Naive B cell (primary cell): Measurements from ENCODE around the gene PPP6R3. TPM values are rescaled to one million over a fixed set of nuclear protein-coding genes. Genes with fewer than 3 reads are reported as not detected.
"Not testable (repeated sequence)": the region's sequence is repeated elsewhere in the genome, so short reads cannot be mapped to it uniquely, and the experiment has no call there.

ENCODE experiments used
- ATAC-seq, 2 donors: fragments of 150-1000 bp; cut with Tn5 transposase; 2 replicates each; pipeline ENCODE4 v1.10.0; 2021; ENCODE audit warnings: low read depth in 2 of 2, mild to moderate bottlenecking in 2 of 2, moderate library complexity in 2 of 2
- DNase-seq: peaks from one replicate; pipeline ENCODE4 v3.0.0; 2022
- H3K27ac Mint-ChIP-seq, 6 donors: one replicate each; pipeline ENCODE4 v1.8.0; 2020 to 2022; ENCODE audit warnings: mild to moderate bottlenecking in 6 of 6, mixed read lengths in 6 of 6, moderate library complexity in 5 of 6, inconsistent platforms in 2 of 6
- H3K27me3 Mint-ChIP-seq, 3 donors: one replicate each; pipeline ENCODE4 v1.8.0; 2021 to 2022; ENCODE audit warnings: mixed read lengths in 3 of 3, mild to moderate bottlenecking in 1 of 3
- H3K36me3 Mint-ChIP-seq, 2 donors: one replicate each; pipeline ENCODE4 v1.8.0; 2020 to 2022; ENCODE audit warnings: mixed read lengths in 2 of 2, inconsistent platforms in 1 of 2, mild to moderate bottlenecking in 1 of 2
- H3K4me1 Mint-ChIP-seq, 3 donors: one replicate each; pipeline ENCODE4 v1.8.0; 2020 to 2022; ENCODE audit warnings: mixed read lengths in 3 of 3, inconsistent platforms in 1 of 3, mild to moderate bottlenecking in 1 of 3, moderate library complexity in 1 of 3
- H3K4me3 Mint-ChIP-seq, 8 donors: one replicate each; pipeline ENCODE4 v1.8.0; 2020 to 2022; ENCODE audit warnings: mild to moderate bottlenecking in 8 of 8, mixed read lengths in 8 of 8, moderate library complexity in 8 of 8, inconsistent platforms in 2 of 8
- H3K9me3 Mint-ChIP-seq, 7 donors: one replicate each; pipeline ENCODE4 v1.8.0; 2020 to 2022; ENCODE audit warnings: mixed read lengths in 7 of 7, mild to moderate bottlenecking in 5 of 7, inconsistent platforms in 2 of 7, moderate library complexity in 1 of 7
- polyA plus RNA-seq, 6 donors: library from polyadenylated mRNA; unstranded; fragments of 300-500 nt; fragmentation: Illumina TruSeq; gene quantifications; one replicate each; pipeline ENCODE4 v1.2.3, GENCODE V29; 2021; ENCODE audit warnings: low read depth in 6 of 6

The PPP6R3 gene
- polyA plus RNA-seq, 6 donors from 2014 or later, result 32.0 to 71.1 (median 53.4) TPM

DNA sequence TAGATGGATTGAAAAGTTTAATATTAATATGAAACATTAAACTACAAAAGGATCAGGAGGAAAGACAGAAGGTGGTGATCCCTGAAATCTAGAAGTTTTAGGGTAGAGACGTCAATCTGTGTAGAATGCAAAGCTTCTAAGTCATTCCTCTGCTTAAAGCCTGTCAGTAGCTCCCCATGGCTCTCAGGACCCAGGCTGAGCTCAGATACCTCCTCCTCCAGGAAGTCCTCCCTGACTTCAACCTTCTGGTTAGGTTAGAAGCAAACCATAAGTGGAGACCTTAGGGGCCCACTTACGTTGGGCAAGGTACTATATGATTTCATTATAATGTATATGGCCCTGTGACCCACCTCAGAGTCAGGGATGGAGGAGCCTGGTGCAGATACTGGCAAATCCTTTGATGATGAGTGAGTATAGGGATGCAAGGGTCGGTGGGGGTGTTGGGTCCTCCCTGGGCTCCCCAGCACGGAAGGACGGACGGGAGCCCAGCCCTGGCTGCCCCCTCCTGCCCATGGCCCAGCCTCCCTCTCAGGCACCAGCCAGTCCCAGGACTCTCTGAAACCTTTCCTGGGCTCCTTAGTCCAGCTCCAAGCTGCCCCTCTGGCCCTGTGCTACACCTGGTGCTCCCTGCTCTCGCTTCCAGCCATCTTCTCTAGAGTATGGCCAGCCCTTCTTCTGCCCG, 3.2 kb upstream of the PPP6R3 start:
- H3K27me3 Mint-ChIP-seq, result no peaks in the 10 kb centered on the region
- H3K9me3 Mint-ChIP-seq, result no peaks in the 10 kb centered on the region
- H3K4me3 Mint-ChIP-seq, result peak overlapping the region in 1 of 8 donors; percentile 75
- H3K27ac Mint-ChIP-seq, result no peak overlapping the region
- ATAC-seq, result no peak
- DNase-seq, result no peak
- H3K4me1 Mint-ChIP-seq, result peaks cover 9 to 16% (median 11%) of the 10 kb centered on the region in 3 donors
- H3K36me3 Mint-ChIP-seq, result no peaks in the 10 kb centered on the region

DNA sequence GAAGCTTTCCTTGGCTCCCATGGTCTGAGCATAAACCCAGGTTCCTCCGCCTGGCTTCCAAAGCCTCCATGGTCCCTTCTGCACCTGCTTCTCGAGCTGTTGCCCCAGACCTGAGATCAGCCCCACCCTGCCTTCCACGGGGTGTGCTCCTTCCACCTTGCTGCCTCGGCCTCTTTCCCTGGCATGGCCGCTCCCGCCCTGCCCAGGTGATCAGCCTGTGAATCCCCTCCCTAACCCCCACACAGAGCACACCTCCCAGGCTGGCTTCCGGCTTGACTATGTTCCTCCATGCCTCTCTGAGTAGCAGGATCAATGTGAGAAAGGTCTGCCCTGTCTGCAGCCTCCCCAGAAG, 2.7 kb upstream of the PPP6R3 start:
- H3K36me3 Mint-ChIP-seq, result no peaks in the 10 kb centered on the region
- DNase-seq (no peak), ATAC-seq (no peak)
- H3K27ac Mint-ChIP-seq, result peak overlapping the region in 1 of 6 donors; percentile 15
- peak overlapping the region in 3 of 8 donors; percentile 15 to 75 (median 61) for H3K4me3 Mint-ChIP-seq
- no peaks in the 10 kb centered on the region for H3K9me3 Mint-ChIP-seq
- peaks cover 14 to 21% (median 16%) of the 10 kb centered on the region in 3 donors for H3K4me1 Mint-ChIP-seq
- H3K27me3 Mint-ChIP-seq, result no peaks in the 10 kb centered on the region

- Mint-ChIP-seq H3K4me1 (peaks cover 16 to 26% (median 18%) of the 10 kb centered on the region in 3 donors), H3K4me3 (peak overlapping the region in 5 of 8 donors; percentile 15 to 75 (median 29))
- not testable (repeated sequence) for ATAC-seq, DNase-seq, H3K9me3 Mint-ChIP-seq, H3K27ac Mint-ChIP-seq, H3K27me3 Mint-ChIP-seq, H3K36me3 Mint-ChIP-seq
Observed at GRCh38 chr11:68458340-68458739, 2.2 kb upstream of the PPP6R3 start.

DNA sequence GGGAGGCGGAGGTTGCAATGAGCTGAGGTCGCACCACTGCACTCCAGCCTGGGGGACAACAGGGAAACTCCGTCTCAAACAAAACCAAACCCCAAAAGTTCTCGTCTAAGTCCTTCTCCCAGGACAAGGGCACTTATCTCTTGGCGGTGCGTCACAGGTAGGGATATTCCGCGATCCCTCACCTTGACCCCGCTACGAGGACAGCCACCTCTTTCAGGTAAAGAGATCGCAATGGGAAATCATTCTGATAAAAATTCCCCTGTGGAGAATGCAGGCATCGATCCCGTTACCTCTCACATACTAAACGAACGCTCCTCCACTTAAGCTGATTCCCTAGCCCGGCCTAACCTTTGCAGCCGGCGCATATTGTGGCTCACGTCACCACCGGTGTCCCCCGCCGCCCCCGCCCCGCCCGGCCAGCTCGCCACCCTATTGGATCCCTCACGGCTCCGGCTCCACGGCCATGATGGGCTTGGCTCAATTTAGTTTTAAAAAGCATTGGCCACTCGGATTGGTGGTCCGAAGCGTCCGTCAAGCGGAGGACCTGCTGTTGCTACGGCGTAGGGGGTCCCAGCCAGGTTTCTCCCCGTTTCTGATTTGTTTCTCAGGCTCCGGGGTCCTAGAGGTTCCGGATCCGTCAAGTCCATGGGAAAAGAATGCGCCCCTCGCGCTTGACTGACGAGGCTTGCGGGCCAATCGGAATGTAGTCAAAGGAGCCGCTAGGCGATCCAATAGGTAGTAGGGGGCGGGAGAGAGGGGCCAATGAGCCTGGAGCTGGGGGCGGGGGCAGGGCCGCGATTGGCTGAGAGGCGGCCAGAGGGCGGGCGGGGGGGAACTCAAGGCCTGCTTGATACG, 439 bp upstream of the PPP6R3 start:
- H3K27ac Mint-ChIP-seq, result peak overlapping the region; percentile 97 to 99 (median 98)
- H3K27me3 Mint-ChIP-seq, result no peaks in the 10 kb centered on the region
- no peaks in the 10 kb centered on the region for H3K36me3 Mint-ChIP-seq
- DNase-seq, result peak; percentile 94
- peak; percentile 87 to 88 for ATAC-seq
- peaks cover 23 to 43% (median 34%) of the 10 kb centered on the region in 3 donors for H3K4me1 Mint-ChIP-seq
- H3K4me3 Mint-ChIP-seq, result peak overlapping the region; percentile 90 to 99 (median 97)
- H3K9me3 Mint-ChIP-seq, result no peaks in the 10 kb centered on the region

GRCh38 chr11:68461575-68461917, 994 bp downstream of the PPP6R3 start:
- DNase-seq, result no peak
- no peak for ATAC-seq
- H3K9me3 Mint-ChIP-seq, result no peaks in the 10 kb centered on the region
- peaks cover 35 to 54% (median 46%) of the 10 kb centered on the region in 3 donors for H3K4me1 Mint-ChIP-seq
- H3K27me3 Mint-ChIP-seq, result no peaks in the 10 kb centered on the region
- H3K36me3 Mint-ChIP-seq, result no peaks in the 10 kb centered on the region
- H3K4me3 Mint-ChIP-seq, result peak overlapping the region; percentile 88 to 98 (median 94)
- H3K27ac Mint-ChIP-seq, result peak overlapping the region; percentile 56 to 97 (median 91)

- H3K27ac Mint-ChIP-seq, result peak overlapping the region in 3 of 6 donors; percentile 35 to 87 (median 79)
- ATAC-seq (no peak), DNase-seq (no peak)
- H3K4me3 Mint-ChIP-seq, result peak overlapping the region; percentile 25 to 90 (median 59)
- H3K4me1 Mint-ChIP-seq, result peaks cover 50 to 76% (median 66%) of the 10 kb centered on the region in 3 donors
- H3K36me3 Mint-ChIP-seq, result peaks cover 0 to 5% of the 10 kb centered on the region in 2 donors
- H3K9me3 Mint-ChIP-seq, result no peaks in the 10 kb centered on the region
- H3K27me3 Mint-ChIP-seq, result no peaks in the 10 kb centered on the region
Observed at GRCh38 chr11:68463714-68464113, 3.2 kb downstream of the PPP6R3 start.

DNA sequence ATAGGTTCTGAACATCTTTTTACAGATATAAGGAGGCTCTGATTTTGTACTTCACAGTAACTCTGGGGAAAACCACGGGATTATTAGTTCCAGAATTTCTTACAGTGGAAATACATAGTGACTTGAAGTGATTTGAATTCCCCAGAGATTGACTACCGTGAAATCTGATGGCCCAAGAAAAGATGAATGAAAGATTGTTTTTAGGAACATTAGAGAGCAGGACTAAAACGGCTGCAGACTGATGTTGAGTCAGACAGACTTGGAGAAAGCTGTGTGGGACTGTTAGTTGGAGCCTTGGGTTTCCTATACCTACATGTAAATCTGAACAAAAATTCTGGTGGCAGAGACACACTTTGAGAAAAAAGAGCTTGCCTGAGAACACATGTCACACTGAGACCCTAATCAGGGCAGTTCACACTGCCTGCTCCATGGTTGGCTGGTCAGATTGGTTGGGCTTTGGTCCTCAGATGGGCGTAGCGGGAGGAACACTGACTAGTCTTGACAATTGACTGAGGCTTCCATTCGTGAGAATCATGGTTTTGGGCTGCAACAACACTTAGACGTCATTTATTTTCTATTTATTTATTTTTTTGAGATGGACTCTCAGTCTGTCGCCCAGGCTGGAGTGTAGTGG, 6.8 kb downstream of the PPP6R3 start:
- Mint-ChIP-seq H3K4me1 (peaks cover 74 to 96% (median 94%) of the 10 kb centered on the region in 3 donors), H3K27me3 (no peaks in the 10 kb centered on the region), H3K4me3 (peak overlapping the region; percentile 25 to 81 (median 50)), H3K36me3 (peaks cover 0 to 5% of the 10 kb centered on the region in 2 donors), H3K27ac (peak overlapping the region in 5 of 6 donors; percentile 30 to 89 (median 45)), H3K9me3 (no peaks in the 10 kb centered on the region)
- DNase-seq (no peak), ATAC-seq (no peak)

DNA sequence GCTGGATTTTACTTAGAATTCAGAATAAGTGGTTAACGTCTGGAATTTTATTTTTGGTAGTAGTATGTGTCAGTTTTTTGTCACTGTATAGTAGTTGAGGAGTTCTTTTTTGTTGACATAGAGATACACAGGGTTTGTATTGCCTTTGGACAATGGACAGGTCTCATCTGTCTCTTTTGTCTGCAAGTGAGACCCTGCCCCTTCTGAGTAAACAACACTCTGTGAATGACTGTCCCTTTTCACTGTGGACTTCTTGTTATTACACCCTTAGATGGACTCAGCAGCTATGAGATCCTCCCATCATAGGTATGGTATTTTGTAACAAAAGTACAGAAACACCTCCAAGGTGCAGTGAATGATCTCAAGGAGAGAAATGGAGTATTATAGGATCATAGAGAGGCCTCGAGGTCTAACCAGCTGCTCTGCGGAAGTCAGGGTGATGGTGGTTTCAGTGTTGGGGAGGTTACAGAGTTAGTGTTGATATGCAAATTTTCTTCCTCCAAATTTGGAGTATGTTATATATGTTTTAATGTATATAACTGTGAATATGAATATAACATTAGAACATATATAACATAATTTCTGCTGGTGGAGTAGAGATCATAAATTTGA, 7.8 kb downstream of the PPP6R3 start:
- DNase-seq (no peak), ATAC-seq (peak; percentile 66 to 69)
- H3K9me3 Mint-ChIP-seq, result no peaks in the 10 kb centered on the region
- no peaks in the 10 kb centered on the region for H3K27me3 Mint-ChIP-seq
- peaks cover 0 to 6% of the 10 kb centered on the region in 2 donors for H3K36me3 Mint-ChIP-seq
- H3K4me3 Mint-ChIP-seq, result peak overlapping the region in 7 of 8 donors; percentile 12 to 75 (median 51)
- H3K4me1 Mint-ChIP-seq, result peaks cover 76 to 96% (median 96%) of the 10 kb centered on the region in 3 donors
- H3K27ac Mint-ChIP-seq, result peak overlapping the region in 4 of 6 donors; percentile 1 to 40 (median 29)

DNA sequence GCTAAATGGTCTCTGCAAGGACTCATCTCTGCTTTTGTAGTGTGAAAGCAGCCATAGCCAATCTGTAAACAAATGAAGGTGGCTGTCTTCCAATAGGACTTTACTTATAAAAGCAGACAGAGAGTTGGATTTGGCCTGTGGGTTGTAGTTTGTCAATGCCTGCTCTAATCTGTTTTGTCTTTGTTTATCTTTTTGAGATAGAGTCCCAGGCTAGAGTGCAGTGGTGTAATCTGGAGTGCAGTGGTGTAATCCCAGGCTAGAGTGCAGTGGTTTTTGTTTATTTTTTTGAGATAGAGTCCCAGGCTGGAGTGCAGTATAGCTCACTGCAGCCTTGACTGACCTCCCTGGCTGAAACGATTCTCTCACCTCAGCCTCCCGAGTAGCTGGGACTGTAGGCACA, 8.6 kb downstream of the PPP6R3 start:
- H3K4me3 Mint-ChIP-seq, result peak overlapping the region in 6 of 8 donors; percentile 13 to 75 (median 62)
- H3K27ac Mint-ChIP-seq, result peak overlapping the region in 3 of 6 donors; percentile 36 to 80 (median 61)
- DNase-seq, result no peak
- no peaks in the 10 kb centered on the region for H3K9me3 Mint-ChIP-seq
- no peak for ATAC-seq
- H3K4me1 Mint-ChIP-seq, result peaks cover 77 to 96% (median 96%) of the 10 kb centered on the region in 3 donors
- no peaks in the 10 kb centered on the region for H3K27me3 Mint-ChIP-seq
- peaks cover 0 to 11% of the 10 kb centered on the region in 2 donors for H3K36me3 Mint-ChIP-seq

- peak overlapping the region in 7 of 8 donors; percentile 2 to 70 (median 43) for H3K4me3 Mint-ChIP-seq
Observed at GRCh38 chr11:68469642-68470041, 9.1 kb downstream of the PPP6R3 start.

GRCh38 chr11:68470304-68470811, 9.8 kb downstream of the PPP6R3 start:
- peak overlapping the region in 7 of 8 donors; percentile 24 to 85 (median 72) for H3K4me3 Mint-ChIP-seq
- H3K9me3 Mint-ChIP-seq, result no peaks in the 10 kb centered on the region

More at GRCh38 chr11:68469642-68470041, 9.1 kb downstream of the PPP6R3 start:
- no peaks in the 10 kb centered on the region for H3K9me3 Mint-ChIP-seq
- H3K27me3 Mint-ChIP-seq, result no peaks in the 10 kb centered on the region
- peaks cover 77 to 96% (median 95%) of the 10 kb centered on the region in 3 donors for H3K4me1 Mint-ChIP-seq
- DNase-seq, result no peak
- peak overlapping the region in 5 of 6 donors; percentile 29 to 77 (median 56) for H3K27ac Mint-ChIP-seq
- no peak for ATAC-seq
- H3K36me3 Mint-ChIP-seq, result peaks cover 0 to 11% of the 10 kb centered on the region in 2 donors

More at GRCh38 chr11:68470304-68470811, 9.8 kb downstream of the PPP6R3 start:
- DNase-seq, result no peak
- Mint-ChIP-seq H3K4me1 (peaks cover 74 to 93% (median 87%) of the 10 kb centered on the region in 3 donors), H3K36me3 (peaks cover 0 to 11% of the 10 kb centered on the region in 2 donors), H3K27me3 (no peaks in the 10 kb centered on the region), H3K27ac (peak overlapping the region; percentile 23 to 85 (median 58))
- no peak for ATAC-seq
